GM21381 (cell line): ENCODE results near the gene HDAC11.
A peak's percentile ranks its signal among the peaks of the same experiment; 100 is the strongest.
"Not testable (repeated sequence)": the region's sequence is repeated elsewhere in the genome, so short reads cannot be mapped to it uniquely, and the experiment has no call there.

Source experiments
- ATAC-seq: cut with Tn5 transposase; IDR thresholded peaks from one replicate; pipeline ENCODE4 v1.9.1; 2021; ENCODE audit warnings: mild to moderate bottlenecking, moderate library complexity; ENCODE audit not compliant: unreplicated experiment

The HDAC11 gene

DNA sequence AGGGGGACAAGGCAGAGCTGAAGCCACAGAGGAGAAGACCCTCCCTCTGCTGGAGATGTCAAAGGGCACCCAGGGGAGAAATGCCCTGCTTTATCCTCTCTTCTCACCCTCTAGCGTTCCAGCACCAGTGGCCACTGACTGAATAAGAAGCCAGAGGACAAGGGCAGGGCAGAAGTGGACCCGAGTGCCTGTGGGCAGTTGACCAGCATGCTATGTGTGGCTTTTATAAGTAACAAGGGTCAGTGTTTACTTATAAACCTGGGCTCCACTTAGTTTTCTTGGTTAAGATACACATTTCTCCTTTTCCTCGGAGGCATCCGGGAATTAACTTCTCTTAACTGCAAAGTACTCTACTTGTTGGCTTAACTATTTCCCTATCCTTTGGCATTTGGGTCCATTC, 13.3 kb upstream of the HDAC11 start:
- no peak for ATAC-seq

DNA sequence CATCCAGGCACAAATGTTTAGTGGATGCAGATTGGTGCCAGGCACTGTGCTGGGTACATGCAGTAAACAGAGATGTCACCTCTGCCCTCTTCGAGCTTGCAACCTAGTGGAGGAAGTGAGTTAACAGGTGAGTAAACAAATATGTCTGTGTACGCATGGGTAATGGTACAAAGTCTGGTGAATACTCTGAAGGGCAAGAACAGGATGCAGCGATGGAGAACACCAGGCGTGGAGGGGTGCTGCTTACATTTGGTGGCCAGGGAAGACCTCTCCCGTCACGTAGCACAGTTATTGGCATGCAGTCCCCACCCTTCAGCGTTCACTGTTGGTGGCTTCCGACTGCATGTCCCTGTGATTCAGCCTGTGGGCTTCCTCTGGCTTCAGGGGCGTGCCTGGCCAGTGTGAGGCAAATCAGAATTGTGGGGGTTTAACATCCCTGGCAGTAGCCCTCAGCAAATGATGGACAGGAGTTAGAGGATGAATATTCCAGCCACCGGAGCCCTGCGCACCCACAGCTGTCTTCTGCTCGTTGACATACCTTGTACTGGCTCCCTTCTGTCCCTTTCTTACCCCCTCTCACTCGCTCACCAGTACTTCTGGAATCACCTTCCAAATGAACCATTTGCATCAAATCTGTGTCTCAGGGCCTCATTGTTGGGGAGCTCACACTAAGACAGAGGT, 9.1 kb upstream of the HDAC11 start:
- no peak for ATAC-seq

DNA sequence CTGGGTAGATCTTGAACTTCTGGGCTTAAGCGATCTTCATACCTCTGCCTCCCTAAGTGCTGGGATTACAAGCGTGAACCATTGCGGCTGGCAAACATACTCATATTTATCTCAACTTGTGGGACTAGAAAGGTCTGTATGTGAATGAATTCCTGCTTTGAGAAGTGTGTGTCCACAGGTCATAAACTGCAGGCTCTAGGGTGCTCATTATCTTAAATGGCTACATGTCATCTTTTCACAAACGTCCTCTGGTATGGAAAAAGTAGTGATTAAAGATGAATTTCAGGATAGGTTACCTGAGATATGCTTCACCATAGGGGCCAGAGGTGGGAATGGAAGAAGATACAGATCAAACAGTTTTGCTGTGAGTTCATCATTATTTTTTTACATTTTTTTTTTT, 7.8 kb upstream of the HDAC11 start:
- no peak for ATAC-seq

DNA sequence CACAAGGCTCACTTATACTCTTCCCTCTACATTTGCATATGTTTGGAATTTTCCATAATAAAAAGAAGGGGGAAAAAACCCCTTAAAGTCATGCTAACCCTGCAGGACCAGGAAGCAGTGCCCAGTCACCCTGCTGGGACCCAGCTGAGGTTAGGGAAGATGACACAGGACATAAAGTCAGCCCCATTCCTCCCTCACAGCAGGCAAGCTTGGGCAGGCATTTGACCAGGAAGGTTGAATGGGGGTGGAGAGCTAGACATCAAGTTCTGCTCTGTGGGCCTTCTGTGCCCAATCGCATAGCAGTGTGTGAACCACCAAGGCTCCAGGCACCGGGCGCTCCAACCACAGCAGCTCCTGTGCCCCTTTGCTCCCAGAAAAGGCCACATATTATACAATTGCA, 7.1 kb upstream of the HDAC11 start:
- ATAC-seq = no peak

DNA sequence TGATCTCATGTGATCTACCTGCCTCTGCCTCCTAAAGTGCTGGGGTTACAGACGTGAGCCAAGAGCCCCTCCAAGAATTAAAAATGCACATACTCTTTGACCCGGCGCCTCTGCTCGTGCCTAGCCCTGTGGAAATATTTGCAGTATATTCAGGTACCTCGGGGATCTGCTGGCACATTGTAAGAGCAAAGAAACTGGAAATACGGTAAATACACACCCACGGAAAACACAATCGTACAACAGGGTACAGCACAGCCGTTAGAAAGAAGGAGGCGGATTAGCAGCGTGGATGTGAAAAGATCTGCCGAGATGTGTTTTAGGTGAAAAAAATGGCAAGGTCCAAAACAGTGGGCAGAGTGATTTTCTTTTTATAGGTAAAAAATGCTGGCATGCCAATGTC, 6.1 kb upstream of the HDAC11 start:
- no peak for ATAC-seq

DNA sequence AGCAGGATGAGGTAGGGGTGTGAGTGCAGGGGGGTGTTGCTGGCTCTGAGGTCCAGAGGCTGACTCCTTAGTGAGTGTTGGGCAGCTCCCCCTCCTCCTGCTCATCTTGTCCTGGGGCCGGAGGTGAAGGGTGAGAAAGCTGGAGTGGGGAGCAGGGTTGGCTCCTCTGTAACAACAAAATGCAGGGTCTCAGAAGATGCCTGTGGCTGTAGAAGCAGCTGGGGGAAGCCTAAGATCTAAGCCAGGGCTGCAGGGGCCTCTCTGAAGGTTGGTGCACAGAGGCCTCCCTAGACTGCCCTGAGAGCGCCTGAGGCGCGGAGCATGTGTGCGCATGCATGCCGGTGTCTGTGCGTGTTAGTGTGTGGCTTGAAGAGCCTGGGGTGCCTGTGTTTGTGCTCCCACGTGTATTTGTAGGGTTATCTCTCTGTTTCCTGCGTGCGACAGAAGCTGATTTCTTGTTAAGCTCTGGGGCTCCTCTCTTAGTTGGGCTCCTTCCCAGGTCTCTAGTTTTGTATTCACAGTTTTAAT, 5.3 kb upstream of the HDAC11 start:
- no peak for ATAC-seq

DNA sequence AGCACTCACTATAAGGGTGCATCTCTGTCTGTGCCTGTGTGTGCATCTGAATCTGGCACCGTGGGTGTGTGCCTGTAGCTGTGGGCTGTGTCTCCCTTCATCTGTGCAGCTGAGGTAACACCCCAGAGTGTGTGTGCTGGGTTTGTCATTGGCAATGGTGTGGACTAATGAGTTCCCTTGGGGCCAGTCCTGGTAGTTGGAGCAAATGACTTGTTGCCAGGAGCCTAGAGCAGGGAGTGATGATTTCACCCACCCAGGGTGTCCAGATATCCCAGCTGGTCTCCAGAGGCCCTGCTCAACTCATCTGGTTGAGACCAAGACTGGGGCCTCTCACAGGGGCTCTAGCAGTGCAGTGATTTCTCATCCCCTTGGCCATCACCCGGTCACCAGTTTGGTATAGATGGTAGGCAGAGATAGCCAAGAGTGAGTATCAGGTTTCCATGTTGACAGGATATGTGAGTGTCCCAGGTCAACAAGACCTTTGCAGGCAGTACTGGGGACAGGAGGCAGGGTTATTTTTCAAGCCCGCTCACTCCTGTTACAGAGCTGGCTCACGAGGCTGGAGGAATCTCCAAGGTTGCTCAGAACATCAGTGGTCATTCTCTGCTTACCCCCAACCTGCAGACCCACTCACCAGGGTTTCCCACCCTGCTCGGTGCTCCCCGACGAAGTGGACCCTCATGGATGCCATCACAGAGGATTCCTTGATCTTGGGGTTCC, 4.1 kb upstream of the HDAC11 start:
- ATAC-seq = no peak

DNA sequence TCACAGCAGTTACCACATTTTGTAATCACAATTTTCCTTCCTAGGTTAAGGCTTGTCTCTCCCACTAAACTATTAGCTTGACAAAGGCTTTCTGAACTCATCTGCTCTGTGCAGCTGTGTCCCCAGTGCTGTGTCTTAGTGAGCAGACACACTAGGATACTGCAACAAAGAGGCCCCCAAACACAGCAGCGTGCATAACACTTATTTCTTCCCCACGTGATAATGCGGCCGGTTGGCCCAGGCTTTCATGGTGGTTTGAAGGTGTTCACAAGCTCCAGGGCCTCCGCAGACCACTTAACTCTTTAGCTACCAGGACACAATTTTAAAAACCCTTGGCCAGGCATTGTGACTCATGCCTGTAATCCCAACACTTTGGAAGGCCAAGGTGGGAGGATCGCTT, 2.2 kb upstream of the HDAC11 start:
- ATAC-seq = no peak

DNA sequence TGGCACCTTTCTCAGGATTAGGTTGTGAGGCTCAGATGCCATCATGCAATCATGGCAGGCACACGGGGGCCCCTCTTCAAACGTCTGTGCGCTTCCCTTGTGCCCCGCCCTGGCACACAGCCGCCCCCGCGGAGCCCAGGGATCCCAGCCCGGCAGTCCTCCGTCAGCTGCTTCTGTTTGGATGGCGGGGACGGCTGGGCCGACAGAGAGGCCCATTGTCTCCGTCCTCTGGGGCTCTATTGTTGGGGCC, 849 bp upstream of the HDAC11 start:
- ATAC-seq = no peak

DNA sequence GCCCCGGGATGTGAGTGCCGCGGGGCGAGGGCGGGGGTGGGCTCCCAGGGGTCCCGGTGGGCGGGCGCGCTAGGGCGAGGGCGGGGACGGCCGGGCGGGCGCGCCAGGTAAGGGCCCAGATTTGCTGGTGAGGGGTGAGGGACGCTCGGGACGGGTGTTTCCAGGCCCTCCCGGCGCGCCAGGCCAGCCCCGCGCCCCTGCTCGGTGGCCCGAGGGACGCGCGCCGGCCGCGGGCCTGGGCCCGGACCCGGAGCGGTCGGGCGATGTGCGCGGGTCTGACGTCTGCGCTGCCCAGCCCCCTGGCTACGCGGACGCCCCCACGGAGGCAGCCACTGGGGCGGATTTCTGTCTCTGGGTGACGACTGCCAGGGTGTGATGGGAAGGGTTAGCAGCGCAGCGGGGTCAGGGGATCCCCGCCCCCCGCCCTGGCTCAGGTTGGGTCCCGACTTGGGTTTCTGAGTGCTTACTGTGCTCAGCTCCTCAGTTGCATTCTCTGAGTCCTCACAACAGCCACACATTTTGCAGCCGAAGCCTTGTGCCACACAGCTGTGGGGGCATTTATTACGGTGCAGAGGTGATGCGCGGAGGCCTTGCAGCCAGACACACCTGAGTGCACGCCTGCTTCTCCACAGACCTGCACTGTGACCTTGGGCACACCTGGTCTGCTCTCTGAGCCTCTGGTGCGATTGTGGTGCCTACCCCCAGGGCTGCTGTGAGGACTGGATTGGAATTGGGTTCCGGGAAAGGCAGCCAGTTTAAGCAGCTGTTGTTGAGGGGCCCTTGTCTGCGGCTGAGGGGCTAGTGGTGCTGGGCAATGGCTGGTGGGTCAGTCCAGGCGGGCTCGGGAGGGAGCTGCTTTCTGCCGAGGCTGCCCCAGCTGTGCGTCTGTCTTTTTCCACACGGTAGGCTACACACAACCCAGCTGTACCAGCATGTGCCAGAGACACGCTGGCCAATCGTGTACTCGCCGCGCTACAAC, 523 bp downstream of the HDAC11 start:
- peak; percentile 25 for ATAC-seq

DNA sequence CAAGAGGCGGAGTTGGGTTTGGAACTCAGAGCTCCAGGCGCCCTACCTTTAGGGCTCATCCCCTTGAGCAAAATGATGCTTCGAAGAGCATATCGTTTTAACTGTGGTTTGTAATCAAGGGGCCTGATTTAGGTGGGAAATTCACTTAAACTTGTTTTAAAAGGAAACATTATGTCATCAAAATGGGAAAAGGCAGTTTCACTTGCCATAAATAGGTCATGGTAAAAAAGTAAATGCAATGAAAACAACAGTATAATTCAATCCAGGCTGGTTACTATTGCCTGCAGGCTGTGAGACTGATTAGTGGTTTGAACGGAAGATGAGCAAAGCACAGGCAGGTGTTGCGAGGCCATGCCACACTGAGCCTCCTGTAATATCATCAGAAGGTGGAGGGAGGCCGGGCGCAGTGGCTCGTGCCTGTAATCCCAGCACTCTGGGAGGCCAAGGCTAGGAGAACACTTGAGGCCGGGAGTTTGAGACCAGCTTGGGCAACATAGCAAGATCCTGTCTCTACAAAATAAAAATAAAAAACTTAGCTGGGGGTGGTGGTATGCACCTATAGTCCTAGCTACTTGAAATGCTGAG, 2.1 kb downstream of the HDAC11 start:
- ATAC-seq = no peak

DNA sequence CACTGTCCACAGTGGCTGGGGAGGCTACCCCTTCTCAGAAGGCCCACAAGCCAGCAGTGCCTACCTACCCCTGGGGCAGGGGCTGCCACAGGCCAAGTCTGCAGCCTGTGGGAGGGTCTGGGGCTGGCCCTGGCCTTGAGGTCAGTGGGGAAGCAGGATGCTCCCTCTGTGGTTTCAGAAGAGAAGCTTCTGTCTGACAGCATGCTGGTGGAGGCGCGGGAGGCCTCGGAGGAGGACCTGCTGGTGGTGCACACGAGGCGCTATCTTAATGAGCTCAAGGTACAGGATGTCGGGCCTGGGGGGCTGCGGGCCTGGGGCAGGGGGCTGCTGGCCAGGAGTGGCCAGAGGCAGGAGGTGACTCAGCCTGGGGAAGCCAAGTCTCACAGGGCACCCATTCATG, 3.2 kb downstream of the HDAC11 start:
- ATAC-seq = no peak

DNA sequence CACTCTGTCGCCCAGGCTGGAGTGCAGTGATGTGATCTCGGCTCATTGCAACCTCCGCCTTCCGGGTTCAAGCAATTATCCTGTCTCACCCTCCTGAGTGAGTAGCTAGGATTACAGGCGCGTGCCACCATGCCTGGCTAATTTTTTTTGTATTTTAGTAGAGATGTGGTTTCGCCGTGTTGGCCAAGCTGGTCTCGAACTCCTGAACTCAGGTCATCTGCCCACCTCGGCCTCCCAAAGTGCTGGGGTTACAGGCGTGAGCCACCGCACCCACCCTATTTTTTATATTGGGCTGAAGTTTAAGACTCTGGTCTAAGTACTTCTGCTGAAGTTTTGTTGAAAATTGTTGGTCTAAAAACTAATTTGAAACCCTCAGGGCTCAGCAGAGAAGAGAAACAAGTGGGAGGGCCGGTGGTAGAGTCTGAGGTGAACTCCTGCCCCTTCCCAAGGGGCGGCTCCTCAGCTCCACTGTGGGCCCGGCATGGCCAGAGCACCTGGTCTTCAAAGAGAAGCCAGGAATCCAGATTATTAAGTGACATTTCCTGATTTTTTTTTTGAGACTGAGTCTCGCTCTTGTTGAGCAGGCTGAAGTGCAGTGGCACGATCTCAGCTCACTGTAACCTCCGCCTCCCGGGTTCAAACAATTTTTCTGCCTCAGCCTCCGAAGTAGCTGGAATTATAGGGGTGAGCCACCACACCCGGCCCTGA, 4.0 kb downstream of the HDAC11 start:
- no peak for ATAC-seq

DNA sequence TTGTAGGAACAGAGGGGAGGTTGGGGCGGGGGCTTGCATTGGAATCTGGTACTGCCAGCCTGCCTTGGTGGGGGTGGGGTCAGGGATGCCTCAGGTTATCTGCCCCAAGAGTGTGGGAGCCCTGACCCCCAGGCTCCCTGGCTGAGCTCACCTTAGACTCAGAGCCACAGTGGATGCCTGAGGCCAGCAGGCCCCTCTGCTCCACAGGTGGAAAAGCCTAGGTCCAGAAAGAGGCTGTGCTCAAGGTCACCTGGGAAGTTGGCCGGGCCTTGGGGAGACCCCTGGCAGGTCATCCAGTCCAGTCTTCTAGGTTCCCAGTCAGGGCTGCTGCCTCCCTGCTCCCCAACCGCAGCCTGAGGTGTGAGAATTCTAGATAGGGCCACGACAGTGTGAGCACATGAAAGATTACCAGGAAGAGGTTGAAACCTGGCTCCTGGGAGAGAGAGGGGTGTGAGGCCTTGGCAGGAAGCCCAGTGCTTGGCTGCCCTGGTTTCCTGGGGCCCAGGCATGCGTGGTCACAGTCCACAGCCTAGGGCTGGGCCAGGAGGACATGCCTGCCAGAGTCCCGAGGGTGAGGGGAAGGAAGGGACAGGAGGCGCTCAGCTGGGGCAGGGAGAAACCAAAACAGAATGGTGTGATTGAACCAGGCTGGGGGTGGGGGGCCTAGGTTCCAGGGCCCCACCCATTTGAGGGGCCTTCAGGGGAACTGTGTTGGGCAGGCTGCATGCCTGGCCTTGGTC, 4.9 kb downstream of the HDAC11 start:
- no peak for ATAC-seq

DNA sequence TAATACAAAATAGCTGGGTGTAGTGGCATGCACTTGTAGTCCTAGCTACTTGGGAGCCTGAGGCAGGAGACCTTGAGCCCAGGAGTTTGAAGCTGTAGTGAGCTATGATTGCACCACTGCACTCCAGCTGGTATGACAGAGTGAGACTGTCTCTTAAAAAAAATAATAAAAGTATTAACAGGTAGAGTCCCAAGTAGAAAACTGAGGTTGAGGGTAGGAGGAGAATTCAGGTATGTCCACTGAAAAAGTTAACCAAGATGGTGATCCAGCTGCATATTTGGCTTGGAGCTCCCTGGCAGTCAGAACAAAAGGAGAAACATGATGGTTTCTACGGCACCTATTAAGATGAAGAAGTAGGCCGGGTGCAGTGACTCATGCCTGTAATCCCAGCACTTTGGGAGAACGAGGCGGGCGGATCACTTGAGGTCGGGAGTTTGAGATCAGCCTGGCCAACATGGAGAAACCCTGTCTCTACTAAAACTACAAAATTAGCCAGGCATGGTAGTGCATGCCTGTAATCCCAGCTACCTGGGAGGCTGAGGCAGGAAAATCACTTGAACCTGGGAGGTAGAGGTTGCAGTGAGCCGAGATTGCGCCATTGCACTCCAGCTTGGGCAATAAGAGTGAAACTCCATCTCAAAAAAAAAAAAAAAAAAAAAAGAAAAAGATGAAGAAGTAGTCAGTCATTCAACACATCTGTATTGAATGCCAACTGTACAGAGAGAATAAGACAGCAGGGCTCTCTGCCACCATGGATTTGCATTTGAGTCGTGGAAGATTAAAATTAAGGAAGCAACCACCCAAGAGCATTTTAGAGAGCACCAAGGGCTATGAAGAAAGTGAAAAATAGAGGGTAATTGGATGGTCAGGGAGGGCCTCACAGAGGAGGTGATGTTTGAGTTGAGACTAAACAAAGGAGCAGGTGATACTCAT, 5.8 kb downstream of the HDAC11 start:
- not testable (repeated sequence) for ATAC-seq

DNA sequence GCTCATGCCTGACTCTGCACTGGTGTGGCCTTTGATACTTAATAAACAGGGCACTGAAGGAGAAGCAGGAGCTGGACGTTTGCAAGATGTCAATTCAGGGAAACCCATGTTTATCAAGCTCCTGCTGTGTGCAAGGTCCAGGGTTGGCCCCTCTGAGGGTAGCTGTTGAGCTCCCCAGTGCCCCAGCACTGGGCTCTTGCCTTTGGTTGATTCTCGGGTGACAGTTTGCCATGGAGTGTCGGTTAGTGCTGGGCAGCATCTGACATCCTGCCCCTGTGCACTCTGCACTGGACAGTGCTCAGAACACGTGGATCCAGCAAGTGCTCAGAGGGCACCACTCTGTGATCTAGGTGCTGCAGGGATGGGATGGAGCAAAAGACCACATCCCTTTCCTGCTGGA, 7.3 kb downstream of the HDAC11 start:
- no peak for ATAC-seq

DNA sequence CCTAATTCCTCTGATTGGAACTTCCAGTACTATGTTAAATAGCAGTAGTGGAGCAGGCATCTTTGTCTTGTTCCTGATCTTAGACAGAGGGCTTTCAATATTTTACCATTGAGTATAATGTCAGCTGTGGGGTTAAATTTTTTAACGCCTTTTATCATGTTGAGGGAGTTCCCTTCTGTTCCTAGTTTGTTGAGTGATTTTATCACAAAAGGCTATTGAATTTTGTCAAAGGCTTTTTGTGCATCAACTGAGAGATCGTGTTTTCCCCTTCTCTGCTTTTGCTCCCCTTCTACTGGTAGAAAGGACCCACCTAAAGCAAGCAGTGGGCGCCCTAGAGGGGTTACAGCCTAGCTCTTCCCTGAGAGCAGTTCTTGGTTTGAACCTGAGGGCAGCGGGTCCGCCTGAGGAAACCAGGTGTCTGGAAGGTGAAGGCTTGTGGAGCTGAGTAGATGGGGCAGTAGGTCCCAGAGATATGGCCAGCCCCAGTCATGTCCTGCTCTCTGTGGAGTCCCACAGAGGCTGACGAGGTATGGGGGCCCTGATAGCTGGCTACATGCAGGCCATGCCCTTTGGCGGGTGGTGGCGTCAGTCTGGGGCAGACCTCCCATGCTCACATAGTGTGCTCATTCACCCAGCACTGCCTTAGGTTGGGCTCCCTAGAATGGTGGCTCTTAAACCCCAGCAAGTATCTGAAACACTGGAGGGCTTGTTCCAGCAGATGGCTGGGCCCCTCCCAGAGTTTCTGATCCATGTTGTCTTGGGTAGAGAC, 11.3 kb downstream of the HDAC11 start:
- ATAC-seq = no peak

DNA sequence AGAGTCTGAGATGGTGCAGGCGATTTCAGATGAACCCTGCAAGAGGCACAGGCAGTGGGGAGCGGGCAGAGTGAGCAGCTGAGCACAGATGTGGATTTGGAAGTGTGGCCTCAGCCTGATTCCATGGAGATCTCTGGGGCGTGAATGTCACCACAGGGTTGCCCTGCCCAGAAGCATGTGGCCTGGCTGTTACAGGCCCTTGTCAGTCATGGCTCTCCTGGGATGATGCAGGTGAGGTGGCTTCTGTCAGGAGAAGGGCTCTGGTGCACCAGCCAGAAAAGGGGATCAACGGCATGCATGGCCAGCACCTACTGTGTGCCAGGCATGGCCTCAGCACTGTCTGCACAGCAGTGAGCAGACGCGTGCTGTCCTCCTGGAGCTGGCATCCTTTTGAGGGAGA, 11.9 kb downstream of the HDAC11 start:
- no peak for ATAC-seq
